Amniotic epithelial cell (primary cell): ENCODE data around the gene SLC39A9.
A peak's percentile ranks its signal among the peaks of the same experiment; 100 is the strongest.
"Not testable (repeated sequence)": the region's sequence is repeated elsewhere in the genome, so short reads cannot be mapped to it uniquely, and the experiment has no call there.

Experiments
- DNase-seq: peaks from one replicate; pipeline ENCODE4 v3.0.0-alpha.2; 2010; ENCODE audit warnings: low read depth

The SLC39A9 gene

DNA sequence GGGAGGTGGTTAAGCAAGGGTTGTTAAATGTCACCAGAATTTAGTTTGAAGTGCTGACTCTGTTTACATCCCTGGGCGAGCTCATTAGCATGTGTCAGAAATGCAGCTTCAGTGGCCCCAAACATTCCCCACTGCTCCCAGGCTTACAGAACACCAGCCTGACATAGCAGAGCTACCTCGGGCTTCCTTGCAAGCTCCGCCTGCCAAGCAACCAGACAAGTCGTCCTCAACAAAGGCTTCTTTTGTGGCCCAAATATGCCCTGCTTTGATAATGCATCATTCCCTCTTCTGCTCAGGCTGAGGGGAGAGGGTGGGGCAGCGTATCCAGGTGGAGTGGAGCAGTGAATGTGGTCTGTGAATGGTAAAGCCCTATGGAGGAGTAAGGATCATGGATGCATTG, 28.4 kb upstream of the SLC39A9 start:
- no peak for DNase-seq

DNA sequence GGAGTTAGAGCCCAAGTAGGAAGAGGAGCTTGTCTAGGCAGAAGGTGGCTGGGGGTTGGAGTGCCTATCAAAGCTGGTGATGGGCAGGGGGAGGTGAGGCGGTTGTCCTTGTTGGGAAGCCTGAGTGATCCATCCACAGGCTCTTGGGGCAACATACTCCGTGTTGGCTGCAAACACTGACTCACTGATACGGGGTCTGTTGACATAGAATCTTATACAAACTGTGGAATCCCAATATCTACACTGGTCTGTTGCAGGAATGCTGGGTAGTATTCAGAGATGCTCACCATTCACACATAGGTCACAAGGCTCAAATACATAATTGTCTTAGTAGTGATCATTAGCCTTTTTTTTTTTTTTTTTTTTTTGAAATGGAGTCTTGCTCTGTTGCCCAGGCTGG, 26.3 kb upstream of the SLC39A9 start:
- no peak for DNase-seq

DNA sequence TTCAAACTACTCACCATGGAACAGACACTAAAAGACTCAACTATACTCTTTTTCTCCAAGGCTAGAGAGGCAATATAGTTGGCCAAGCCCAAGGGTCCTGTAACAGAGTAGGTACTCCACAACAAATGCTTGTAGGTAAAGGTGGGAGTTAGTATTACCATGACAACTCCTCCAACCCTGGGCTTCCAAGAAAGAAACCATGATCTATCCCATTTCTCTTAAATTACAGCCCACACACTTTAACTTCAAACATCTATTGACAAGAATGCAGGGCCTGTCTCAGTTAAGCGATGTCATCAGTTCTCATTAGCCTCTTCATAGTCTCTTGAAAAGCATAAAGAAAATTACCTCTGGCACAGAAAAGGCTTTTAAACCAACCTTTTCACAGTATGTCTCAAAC, 25.4 kb upstream of the SLC39A9 start:
- DNase-seq = no peak

DNA sequence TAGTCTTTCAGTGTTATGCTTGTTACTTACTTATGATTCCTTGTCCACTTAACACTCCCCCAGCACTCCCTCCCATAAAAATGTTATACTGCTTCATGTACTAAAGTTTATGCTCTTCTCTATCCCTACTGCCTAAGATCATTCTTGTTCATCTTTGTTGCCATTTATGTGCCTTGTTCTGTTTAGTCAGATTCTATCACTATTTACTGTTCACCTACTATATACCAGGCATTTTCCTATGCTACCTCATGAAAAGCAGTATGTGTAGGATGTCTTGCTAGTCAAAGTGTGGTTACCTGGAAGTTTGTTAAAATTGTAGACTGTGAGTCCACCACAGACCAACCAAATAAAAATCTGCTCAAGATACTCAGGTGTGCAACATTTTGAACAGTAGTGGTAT, 24.3 kb upstream of the SLC39A9 start:
- no peak for DNase-seq

DNA sequence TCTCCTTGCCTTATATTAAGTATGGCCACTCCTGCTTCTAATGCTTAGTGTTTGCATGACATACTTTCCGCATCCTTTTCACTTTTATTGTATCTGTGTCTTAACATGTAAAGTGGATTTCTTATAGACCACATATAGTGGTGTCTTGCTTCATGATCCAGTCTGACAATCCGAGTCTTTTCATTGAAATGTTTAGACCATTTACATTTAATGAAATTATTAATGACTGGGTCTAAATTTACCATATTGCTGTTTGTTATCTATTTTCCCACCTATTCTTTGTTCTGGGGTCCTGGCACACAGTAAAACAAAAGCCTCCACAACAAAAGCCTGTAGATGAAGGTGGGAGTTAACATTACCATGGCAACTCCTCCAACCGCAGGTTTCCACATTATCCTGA, 23.3 kb upstream of the SLC39A9 start:
- DNase-seq = no peak

DNA sequence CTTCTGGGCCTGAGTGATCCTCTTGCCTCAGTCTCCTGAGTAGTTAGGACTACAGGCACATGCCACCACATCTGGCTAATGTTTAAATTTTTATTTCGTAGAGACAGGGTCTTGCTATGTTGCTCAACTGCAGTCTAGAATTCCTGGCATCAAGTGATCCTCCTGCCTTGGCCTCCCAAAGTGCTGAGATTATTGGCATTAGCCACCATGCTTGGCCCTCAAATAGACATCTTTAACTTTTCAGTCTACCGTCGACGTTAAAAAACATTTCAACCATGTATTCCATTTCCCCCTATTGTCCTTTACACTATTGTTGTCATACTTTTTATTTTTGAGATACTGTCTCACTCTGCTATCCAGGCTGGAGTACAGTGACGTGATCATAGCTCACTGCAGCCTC, 22.8 kb upstream of the SLC39A9 start:
- DNase-seq = no peak

DNA sequence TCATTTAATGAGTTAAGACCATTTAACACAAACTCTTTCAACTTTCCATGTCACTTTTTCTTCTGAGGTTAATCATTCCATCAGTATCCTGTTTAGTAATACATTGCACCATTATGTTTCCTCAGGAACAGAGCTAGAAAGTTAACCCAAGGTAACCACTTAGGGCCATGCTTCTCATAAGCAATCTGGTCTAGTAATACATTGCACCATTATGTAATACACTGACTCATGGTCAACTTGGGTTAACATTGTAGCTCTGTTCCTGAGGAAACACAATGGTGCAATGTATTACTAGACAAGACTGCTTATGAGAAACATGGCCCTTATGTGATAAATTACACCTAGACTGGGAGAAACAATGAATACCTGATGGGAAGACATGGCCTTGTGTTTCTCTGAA, 22.1 kb upstream of the SLC39A9 start:
- DNase-seq = peak; percentile 96

DNA sequence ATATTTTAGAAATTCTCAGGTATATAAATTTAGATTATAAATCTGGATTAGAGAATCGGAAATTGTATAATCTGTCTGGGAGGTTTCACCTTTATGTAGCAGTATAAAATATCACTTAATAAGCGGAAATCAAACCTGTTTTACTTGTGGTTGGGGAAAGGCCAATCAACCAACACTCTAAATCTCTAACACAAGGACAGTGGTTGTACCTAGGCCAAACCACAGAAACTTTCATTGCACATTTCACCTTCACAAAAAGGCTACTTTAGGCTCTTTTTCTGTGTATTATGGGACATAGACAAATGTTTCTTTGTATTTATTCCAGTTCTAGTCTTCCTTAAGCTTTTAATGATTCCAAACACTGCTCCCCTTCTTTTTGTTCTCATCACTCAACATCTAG, 20.2 kb upstream of the SLC39A9 start:
- no peak for DNase-seq

DNA sequence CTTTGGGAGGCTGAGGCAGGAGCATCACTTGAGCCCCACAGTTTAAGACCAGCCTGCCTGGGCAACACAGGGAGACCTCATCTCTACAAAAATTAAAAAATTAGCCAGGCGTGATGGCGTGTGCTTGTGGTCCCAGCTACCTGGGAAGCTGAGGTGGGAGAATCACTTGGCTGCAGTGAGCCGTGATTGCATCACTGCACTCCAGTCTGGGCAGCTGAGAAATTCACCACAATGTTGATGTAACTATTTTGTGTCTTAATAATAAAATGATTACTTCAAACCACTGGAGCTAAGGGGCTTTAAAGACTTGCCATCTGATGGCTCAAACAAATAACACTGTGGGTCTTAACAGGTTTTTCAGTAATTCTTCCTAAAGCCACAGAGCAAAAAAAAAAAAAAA, 11.2 kb upstream of the SLC39A9 start:
- peak; percentile 62 for DNase-seq

DNA sequence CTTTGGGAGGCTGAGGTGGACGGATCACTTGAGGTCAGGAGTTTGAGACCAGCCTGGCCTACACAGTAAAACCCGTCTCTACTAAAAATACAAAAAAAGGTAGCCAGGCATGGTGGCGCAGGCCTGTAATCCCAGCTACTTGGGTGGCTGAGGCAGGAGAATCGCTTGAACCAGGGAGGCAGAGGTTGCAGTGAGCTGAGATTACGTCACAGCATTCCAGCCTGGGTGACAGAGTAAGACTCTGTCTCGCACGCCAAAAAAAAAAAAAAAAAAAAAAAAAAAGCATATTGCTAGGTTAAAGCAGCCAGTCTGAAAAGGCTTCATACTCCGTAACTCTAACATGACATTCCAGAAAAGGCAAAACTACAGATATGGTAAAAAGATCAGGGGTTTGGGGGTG, 7.1 kb upstream of the SLC39A9 start:
- DNase-seq = peak; percentile 58

DNA sequence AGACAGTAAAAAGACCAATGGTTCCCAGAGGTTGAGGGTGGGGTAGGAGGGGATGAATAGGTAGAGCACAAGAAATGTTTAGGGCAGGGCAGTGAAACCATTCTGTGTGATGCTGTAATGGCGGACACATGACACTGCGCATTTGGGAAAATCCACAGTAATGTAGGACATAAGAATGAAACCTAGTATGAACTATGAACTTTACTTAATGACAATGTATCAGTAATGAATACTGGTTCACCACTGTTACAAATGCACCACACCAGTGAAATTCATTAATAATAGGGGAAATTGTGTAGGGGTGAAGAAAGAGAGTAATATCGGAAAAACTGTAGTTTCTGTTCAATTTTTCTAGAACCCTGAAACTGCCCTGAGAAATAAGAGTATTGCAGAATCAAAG, 6.0 kb upstream of the SLC39A9 start:
- DNase-seq = no peak

DNA sequence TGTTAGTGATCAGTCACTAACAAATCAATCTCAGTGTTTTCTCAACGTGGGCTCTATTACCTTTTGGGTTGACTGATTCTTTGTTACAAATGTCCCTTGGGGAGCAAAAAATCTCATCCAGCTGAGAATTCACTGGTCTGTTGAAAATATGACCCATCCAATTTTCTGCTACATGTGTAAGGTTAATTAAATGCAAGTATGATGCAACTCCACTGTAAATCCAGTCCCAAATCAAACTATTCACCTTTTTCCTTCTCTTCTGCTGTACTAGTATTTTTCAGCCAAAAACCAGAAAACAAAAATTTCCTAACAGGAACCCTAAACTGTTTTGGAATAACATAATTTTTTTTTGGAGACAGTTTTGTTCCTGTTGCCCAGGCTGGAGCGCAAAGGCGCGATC, 2.6 kb upstream of the SLC39A9 start:
- no peak for DNase-seq

DNA sequence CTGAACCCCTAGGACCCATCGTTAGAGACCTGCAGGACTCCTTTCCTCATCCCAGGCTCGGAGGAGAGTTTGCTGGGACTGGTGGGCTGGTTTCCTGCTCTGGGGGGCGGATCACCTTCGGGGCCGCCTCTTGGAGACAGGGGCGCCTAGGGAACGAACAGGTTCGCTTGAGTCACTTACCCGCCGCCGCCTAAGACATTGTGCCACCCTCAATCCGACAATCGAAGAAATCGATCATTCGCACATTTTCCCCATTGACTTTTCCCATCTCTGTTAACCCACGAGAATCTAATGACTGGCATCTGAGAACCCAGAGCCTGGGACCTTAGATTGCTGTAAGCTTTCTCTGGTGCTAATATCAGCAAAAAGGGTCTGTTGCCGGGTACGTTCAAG, 322 bp downstream of the SLC39A9 start:
- no peak for DNase-seq

DNA sequence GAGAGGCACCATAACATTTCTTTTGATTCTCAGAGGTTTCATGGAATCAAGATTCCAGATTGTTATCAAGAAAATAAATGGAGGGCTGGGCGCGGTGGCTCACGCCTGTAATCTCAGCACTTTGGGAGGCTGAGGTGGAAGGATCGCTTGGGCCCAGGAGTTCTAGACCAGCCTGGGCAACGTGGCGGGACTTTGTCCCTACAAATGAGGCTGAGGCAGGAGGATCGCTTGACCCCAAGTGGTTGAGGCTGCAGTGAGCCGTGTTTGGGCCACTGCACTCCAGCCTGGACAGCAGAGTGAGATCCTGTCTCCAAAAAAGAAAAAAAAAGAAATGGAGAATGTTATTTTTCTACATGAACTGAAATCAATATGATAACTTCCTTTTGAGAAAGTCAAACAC, 1.3 kb downstream of the SLC39A9 start:
- DNase-seq = no peak

DNA sequence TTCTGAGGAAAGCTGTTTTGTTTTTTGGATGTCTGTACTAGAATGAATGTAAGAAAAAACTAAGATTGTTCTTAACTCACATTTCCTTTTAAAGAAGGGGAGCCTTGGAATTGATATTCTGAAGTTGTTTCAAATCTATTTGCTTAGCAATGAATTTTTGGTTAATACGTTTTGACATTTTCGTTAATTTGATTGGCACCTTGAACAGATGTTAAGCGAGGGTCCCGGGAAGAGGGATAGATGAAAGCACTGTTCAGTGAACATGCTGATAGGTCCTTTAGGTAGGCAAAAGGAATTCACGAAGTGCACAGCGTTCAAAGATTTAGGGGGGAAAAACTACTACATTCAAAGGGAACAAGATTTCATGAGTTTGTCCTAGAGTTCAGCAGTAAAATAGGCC, 1.7 kb downstream of the SLC39A9 start:
- DNase-seq = no peak

DNA sequence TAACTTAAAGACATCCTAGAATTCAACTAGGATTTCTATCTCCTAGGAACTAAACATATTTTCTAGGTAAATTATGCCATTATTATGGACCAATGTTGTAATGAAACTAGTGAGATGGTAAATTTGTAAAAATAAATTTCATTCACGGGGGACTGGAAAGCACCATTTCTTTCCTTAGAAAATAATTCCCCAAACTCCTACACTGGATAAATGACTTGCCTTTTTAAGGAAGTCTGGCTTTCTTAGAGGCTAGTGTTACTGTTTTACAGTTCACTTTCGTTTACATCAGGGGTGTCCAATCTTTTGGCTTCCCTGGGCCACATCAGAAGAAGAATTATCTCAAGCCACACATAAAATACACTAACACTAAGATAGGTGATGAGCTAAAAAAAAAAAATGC, 3.3 kb downstream of the SLC39A9 start:
- DNase-seq = no peak

DNA sequence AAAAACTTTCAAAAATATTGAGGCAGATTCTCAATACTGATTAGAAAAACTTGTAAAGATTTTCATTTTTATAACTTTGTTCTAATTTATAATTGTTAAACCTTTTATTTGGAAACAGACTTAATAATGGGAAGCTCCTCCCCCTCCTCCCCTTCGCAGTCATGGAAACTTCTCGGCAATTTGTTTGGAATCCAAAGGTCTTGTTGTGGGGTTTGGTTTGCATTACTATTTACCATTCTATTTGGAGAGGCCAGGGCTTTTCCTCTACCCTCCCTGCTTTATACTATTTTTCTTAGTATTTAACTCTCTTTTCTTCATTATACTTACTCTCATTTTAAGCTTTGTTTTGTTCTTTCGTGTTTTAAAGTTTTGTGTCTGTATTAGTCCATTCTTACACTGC, 6.0 kb downstream of the SLC39A9 start:
- no peak for DNase-seq

DNA sequence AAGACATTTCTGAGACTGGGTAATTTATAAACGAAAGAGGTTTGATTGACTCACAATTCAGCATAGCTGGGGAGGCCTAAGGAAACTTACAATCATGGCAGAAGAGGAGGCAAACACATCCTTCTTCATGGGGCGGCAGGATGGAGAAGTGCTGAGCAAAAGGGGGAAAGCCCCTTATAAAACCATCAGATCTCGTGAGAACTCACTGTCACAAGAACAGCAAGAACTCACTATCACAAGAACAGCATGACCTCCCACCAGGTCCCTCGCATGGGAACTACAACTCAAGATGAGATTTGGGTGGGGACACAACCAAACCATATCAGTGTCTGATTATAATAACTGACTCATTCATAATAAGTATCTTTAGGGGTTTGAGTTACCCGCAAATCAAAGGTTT, 6.4 kb downstream of the SLC39A9 start:
- no peak for DNase-seq

DNA sequence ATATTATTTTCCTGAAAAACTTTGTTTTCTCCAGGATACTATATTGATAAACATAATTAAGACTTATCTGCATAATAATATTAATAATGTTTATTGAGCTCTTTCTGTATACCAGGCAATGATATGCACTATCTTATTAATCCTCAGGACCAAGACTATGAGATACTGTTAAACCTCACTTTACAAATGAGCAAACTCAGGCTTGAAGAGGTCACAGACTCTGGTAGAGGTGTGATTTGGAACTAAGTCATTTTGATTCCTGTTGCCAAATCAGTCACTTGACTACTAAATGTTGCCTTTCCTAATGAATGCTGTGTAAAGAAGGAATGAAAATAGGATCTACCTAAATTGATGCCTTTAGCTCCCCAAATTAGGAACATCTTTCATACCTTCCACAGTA, 7.3 kb downstream of the SLC39A9 start:
- no peak for DNase-seq

DNA sequence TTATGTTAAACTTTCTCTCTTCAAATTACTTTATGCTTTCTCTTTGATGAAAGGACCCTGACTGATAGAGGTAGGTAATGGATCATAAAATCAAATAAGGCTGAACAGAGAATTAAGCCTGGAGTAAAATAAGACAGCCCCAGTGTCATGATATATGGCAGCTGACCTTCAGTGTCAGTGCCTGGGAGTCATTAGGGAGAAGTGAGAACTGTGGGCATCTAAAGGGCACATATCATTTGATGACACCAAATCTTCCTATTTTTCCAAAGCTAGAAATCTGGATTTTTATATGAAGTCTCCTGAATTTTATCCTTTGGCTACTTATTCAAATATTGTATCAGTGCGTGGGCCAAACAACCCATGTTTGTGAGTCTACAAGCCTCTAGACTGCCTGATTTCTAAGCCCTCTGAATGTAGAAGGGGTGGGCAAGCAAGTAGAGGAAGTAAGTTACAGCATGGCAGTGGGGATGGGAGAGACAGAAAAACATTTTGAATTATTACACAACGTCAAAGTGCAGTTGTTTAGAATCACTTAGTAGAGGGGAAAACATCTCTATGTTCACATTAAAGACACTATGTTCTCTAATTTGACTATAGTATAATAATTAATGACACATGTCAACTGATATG, 10.0 kb downstream of the SLC39A9 start:
- no peak for DNase-seq

DNA sequence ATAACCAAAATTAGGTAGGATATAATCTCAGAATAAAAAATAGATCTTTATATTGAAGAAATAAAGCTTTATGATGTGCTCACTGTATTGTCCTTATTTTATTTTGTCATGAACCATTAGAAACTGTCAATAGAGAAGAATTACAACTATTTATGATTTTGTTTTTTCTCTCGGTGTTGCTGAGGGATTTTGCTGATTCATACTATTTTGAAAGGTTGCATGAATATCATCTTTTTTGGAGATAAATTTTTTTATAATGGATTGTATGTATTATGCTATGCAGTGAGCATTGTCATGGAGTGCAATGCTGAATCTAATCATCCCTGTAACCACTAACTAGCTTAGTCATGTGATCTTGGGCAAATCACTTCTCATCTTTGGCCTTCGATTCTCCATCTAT, 15.0 kb downstream of the SLC39A9 start:
- no peak for DNase-seq

DNA sequence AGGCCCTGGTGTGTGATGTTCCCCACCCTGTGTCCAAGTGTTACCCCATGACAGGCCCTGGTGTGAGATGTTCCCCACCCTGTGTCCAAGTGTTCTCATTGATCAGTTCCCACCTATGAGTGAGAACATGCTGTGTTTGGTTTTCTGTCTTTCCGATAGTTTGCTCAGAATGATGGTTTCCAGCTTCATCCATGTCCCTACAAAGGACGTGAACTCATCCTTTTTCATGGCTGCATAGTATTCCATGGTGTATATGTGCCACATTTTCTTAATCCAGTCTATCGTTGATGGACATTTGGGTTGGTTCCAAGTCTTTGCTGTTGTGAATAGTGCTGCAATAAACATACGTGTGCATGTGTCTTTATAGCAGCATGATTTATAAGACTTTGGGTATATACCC, 17.6 kb downstream of the SLC39A9 start:
- DNase-seq = not testable (repeated sequence)

DNA sequence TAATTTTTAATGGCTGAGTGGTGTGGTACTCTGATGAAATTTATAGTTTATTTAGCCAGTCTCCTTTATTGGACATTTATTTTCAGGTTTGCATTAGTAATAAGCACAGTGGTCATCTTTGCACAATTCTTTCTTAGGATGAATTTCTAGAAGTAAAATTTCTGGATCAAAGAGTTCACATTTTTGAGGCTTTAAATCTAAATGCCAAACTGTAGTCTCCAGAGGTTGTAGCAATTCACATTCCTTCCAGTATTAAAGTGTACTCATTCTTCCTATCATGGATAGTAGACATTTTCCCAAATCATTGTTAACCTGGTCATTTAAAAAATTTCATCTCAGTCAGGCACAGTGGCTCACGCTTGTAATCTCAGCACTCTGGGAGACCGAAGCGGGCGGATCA, 24.8 kb downstream of the SLC39A9 start:
- peak; percentile 40 for DNase-seq

DNA sequence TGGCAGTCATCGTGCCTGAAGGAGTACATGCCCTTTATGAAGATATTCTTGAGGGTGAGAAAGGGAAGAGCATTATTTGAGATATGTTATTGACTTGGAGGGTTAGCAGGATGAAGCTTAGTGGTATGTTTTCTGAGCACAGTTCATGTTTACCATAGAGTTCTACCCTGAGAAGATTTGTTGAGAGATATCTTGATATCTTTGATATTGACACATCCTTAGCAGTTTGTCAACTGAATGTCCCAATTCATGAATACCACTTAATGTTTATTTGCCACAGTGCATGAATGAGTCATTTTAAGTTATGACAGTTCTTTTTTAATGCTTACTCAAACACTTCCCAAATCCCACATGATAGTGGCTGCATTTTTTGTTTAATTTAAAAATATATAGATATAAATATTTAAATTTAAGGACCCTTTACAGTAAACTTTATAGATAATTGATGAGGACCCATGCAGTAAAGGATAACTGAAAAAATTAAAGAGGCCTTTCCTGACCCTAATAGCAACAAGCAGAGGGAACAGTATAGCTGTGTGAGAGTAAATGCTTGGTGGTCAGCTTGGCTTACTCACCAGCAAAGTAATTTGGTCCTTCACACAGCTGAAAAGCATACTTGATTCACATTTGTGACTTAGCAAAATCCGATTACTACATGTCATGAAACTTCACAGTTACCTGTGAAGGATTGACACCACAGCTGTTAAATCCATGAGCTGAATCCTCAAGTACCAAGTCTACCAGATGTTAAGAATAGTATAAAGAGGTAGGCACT, 25.8 kb downstream of the SLC39A9 start:
- DNase-seq = peak; percentile 44
